COLO668 (cell line): Measurements from ENCODE around the gene STKLD1.

Experiments used
- DNase-seq: peaks from one replicate; lab custom pipeline; 2025; ENCODE audit not compliant: unreplicated experiment; lab: John Stamatoyannopoulos, UW

Gene STKLD1

DNA sequence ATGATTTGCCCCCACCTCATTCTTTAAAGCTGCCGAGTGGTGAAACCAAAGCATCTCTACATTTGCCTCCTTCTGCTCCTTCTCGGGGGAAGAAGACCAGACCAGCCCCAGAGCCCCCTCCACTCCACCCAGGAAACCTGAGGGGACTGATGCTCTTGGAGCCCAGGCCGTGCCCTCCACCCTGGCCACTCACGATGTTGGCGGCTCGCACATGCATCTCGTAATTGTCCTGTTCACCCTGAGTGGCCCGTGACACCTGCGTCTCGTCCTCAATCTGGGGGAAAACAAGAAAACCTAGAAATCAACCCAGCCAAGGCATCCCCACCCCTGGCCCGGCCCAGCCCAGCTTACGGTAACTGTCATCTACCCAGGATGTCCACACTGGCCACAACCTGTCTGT lies 31.2 kb upstream of the STKLD1 start:
- DNase-seq = no peak

GRCh38 chr9:133345596-133345995 lies 30.6 kb upstream of the STKLD1 start:
- no peak for DNase-seq

DNA sequence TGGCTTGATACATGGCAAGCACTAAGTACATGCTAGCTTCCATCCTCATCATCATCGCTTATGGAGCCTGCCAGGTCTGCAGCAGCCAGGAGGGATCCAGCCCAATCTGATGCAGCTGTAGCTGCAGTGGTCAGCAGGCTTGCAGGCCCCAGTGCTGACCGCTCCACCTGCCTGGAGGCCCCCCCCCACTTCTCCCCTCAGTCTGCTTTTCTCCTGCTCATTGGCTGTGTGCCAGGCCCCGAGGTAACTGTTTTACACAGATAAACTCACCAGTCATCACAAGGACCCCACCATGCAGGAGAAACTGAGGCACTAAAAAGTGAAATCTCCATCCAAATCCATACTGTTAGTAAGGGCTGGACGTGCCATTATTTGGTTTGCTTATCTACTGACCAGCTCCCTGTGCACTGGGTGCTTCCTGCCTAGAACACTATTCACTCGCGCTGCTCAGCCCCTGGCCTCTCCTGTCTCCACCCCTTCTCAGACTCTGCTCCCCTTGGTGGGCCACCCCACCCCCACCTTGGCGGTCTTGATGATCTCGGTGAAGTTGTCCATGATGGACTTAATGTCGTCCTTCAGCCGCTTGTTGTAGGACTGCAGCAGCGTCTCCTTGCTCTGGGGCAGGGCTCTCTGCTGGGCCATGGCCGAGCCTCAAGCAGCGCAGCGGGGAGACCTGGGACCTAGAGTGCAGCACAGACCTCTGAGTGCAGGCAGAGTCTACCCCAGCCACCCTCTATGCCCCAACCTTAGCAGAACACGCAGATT lies 30.0 kb upstream of the STKLD1 start:
- DNase-seq = no peak

- peak; percentile 58 for DNase-seq
These were observed 28.6 kb upstream of the STKLD1 start for GRCh38 chr9:133347515-133347984.

DNA sequence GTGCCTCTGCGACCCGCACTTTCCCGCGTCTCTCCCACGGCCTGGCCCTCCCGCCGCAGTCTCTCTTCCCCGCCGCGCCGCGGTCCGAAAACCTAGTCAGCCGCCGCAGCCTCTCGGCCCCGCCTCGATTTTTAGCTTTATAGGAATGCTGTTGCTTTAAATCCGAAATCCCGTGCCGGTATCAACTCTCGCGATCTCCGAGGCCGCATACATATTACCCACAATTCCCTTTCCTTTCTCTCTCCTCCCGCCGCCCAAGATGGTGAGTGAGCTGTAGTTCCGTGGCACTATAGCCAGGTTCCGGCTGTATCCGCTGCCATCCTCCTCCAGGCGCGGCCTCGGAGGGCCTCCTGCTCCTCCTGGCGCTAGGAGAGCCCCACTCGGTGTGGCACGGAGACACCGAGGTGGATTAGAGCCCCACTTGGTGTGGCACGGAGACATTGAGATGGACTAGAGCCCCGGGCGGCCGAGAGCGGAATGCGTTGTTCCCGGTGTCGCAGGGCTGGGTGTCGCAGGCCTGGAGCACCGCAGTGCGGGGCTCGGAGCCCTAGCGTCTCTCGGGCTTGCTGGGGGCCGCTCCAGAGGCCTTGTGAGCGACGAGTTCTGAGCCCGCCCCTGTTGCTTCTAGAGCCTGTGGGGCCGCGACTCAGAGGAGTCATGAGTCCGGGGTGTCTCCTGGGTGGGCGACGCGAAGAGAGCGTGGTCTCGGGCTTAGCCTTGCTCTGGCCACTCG lies 28.0 kb upstream of the STKLD1 start, which contains the start of the genes MED22 and RPL7A:
Gene MED22 (minus strand): TSS at position 147 of the 733 bp plus-strand sequence. CDS start 1,469 bp downstream, outside the sequence.
Gene RPL7A (plus strand): TSS at position 234 of the 733 bp plus-strand sequence. CDS start 26 bp downstream, at position 260.
- DNase-seq = peak; percentile 93

GRCh38 chr9:133348718-133349573 lies 27.2 kb upstream of the STKLD1 start:
- no peak for DNase-seq

DNA sequence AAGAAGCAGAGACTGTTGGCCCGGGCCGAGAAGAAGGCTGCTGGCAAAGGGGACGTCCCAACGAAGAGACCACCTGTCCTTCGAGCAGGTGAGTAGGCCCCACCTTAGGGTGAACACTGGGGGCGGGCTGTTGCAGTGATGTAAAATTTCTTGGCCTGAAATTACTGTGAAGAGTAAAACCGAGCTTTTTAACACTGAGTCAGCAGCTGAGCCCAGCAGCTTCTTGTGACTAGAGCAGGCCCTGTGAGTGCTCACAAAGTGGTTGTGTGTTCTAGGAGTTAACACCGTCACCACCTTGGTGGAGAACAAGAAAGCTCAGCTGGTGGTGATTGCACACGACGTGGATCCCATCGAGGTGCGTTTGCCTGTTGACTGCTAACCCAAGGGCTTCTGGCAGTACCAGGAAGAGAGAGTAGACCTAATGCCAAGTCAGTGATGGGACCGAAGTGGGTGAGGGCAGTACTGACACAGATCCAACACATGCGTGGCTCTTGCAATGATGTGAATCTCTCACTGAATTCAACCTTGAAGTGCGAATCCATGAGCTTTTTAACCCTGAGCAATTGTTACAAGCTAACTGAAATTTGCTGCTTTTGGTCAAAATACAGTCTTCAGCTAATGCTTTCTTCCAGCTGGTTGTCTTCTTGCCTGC lies 26.1 kb upstream of the STKLD1 start:
- DNase-seq = no peak

GRCh38 chr9:133351526-133351907 lies 24.6 kb upstream of the STKLD1 start:
- DNase-seq = no peak

DNA sequence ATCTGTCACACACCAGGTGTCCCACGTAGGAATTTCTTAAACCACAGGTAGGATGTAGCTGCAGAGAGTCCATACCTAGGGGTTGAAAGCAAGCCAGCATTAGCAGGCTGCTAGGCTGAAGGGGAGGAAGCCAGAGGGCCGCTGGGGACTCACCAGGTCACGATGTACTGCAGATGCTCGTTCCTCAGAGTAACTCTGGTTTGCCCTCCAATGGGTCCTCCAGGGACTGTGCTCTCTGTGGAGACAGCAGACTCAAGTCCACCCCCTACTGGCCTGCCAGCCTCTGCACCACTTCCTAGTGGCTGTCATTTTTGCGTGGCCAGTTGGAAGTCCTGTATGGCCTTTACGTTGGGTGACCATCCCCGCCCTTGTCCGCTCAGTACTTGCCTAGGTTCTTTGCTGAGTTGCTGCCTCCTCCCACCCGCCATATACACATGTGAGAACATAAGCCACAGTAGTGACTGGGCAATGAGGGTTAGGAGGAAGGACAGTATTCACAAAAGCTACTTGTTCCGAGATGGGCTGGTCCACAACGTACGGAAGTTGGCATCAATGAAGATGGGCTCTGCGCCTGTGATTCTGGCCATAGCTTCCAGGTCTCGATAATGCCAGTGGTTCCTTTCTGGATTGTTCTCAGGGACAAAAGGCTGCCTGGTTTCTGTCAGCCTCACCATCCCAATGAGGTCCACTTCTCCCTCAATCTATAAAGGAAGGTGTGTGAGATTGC lies 24.1 kb upstream of the STKLD1 start:
- DNase-seq = peak; percentile 44

- DNase-seq = no peak
These were observed 23.4 kb upstream of the STKLD1 start for GRCh38 chr9:133352635-133353340.

DNA sequence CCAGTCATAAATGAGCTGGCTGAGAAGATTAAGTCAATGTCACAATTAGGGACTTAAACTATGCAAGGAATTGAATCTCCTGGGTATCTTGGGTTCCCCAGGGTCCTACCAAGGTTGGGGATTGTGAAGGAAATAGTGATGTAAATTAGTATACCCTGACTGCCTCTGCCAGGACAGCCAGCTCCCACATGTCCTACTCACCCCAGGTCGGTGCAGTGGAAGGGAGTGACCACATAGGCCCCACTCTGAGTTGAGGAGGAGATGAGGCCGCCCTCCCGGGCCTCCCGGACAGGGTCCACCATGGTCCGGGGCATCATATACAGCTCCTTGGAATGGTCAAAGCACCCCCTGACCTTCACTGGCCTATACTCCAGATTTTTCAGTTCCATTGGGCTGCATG lies 22.6 kb upstream of the STKLD1 start:
- no peak for DNase-seq

DNA sequence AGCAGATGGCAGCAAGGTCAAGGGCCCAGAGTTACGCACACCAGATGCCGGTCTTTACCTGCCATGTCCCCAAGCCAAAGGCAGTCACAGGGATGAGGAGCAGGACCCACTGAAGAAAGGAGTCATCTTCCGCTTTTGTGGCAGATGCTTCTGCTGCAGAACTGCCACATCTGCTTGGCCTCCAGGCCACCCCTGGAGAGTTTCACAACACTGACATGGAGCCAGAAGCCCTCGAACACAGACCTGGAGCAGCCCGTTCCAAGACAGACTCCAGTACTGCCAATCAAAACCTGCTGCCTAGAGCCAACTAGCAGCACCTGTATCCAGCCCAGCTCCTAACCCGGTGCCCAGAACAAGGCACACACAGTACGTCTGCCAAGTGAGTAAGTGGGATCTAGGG lies 21.4 kb upstream of the STKLD1 start:
- DNase-seq = no peak

DNA sequence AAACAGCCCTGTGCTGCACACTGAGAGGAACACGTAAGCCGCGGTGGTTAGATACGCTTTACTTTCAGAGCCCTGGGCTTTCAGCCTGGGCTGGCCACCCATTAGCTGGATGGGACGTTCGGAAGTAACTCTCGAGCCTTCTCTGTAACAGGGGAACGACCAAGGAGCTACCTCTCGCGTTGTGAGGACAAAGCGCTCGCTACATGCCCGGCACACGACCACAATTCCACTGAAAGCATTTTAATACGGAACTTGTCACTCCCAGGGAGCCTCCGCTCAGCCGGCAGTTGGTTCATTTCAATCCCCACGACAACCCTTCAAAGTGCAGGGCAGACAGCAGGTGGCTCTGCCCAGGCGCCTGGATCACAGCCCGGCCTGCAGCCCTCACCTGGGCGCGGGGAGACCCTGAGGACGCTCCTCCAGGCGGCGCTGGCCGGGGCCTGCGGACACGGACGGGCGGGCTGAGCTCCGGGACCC lies 20.2 kb upstream of the STKLD1 start:
- peak; percentile 65 for DNase-seq

GRCh38 chr9:133356391-133357091 lies 19.6 kb upstream of the STKLD1 start, which contains the start of the genes SURF1 and SURF2:
Gene SURF1 (minus strand): TSS chr9:133356487. CDS start chr9:133356453, 34 bp downstream.
Gene SURF2 (plus strand): TSS chr9:133356550. CDS start chr9:133356593, 43 bp downstream.
- DNase-seq = peak; percentile 94

- no peak for DNase-seq
These were observed 18.5 kb upstream of the STKLD1 start for GRCh38 chr9:133357656-133358055.

DNA sequence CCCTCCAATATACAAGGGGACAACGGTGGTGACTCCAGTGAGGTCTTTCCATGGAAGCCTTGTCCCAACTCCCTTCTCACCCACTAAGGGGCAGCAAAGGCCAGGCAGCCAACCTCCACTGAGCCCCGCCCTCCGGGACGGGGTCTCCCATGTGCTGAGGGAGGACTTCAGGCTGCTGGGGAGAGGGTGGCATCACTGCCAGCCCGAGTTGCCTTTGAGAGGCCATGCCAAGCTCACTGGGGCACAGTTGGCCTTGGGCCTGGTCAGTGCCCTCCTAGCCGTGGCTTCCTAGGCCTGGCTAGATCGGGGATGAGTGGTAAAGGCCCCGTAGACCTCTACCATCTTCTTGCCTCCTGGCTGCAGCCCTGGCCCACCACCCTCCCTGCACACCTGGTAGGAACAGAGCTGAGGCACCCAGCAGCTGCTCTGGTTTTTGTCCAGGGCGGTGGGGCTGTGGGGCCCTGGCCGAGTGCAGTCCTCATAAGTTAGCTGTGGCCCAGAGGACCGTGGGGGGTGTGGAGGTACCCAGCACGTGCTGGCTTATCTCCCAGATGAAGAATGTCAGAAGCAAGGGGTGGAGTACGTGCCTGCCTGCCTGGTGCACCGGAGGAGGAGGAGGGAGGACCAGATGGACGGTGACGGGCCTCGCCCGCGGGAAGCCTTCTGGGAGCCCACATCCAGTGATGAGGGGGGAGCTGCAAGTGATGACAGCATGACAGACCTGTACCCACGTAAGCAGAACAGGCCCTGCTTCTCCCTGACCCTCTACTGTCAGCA lies 16.6 kb upstream of the STKLD1 start:
- peak; percentile 23 for DNase-seq
